Body of pancreas (tissue), 4 donors: ENCODE measurements around the gene SCN3A. TPM values are rescaled to one million over a fixed set of nuclear protein-coding genes. Genes with fewer than 3 reads are reported as not detected.

Source experiments
- ATAC-seq: fragments of 150-250 bp; one replicate; pipeline ENCODE4 v1.9.1; 2016
- DNase-seq, 4 donors: peaks; one replicate each; pipeline ENCODE4 v3.0.0-alpha.2; 2019
- H3K27ac ChIP-seq, 4 donors: fragments of 200-600 bp; sonication (generic); 1 replicate in 3 of 4; 2 replicates in 1 of 4; pipeline versions ENCODE4 v1.5.1 to v1.6.1; 2016 to 2019; ENCODE audit warnings: mild to moderate bottlenecking in 1 of 4, mixed read lengths in 1 of 4, moderate library complexity in 1 of 4
- H3K27me3 ChIP-seq, 2 donors: fragments of 200-600 bp; sonication (generic); one replicate each; pipeline ENCODE4 v1.6.0; 2016; ENCODE audit warnings: mild to moderate bottlenecking in 1 of 2
- H3K36me3 ChIP-seq, 2 donors: fragments of 200-600 bp; sonication (generic); replicated peaks in 1 of 2; 2 replicates each; pipeline ENCODE4 v1.5.1; 2016; ENCODE audit warnings: low read depth in 2 of 2; ENCODE audit not compliant: insufficient read depth in 1 of 2
- H3K4me1 ChIP-seq: fragments of 200-600 bp; sonication (generic); one replicate; pipeline ENCODE4 v1.6.0; 2016
- H3K4me3 ChIP-seq, 2 donors: fragments of 200-600 bp; sonication (generic); 1 replicate in 1 of 2; 2 replicates in 1 of 2; pipeline ENCODE4 v1.5.1; 2016 to 2019
- H3K9me3 ChIP-seq, 3 donors: fragments of 200-600 bp; sonication (generic); 1 replicate in 2 of 3; 2 replicates in 1 of 3; pipeline ENCODE4 v1.5.1; 2016
- CTCF ChIP-seq, 7 experiments: fragments of 450-650 bp in 4 of 7; fragments of 200-600 bp in 3 of 7; sonication (generic) in 3 of 7; IDR thresholded peaks; one replicate each; pipeline ENCODE4 v1.5.1; 2016 to 2019; ENCODE audit warnings: antibody characterized with exemption in 7 of 7
- POLR2A ChIP-seq, 3 donors: fragments of 450-650 bp; IDR thresholded peaks; one replicate each; pipeline ENCODE4 v1.6.1; 2016; ENCODE audit warnings: antibody characterized with exemption in 3 of 3, mild to moderate bottlenecking in 2 of 3
- WGBS, 2 donors: methylation state at CpG; one replicate each; pipeline ENCODE4 v1.1.5; 2017; 5-methylcytosine and 5-hydroxymethylcytosine counted together
- intact Hi-C: fragments of 100-400 bp; cut with DNase I; formaldehyde crosslinking; loops from one replicate; pipeline ENCODE4 v1.15.1; 2023
- total RNA-seq, 2 donors: library from RNA; depleted of rRNA; stranded (reverse); fragments of >200 nt; gene quantifications; one replicate each; pipeline ENCODE4 v1.1.0, GENCODE V29; 2016

The SCN3A gene
- total RNA-seq, 2 donors from 2014 or later: 0.33 to 0.52 TPM

GRCh38 chr2:165113414-165113813 lies 90.4 kb downstream of the SCN3A start:
- H3K36me3 ChIP-seq: no peaks in the 10 kb centered on the region
- H3K4me1 ChIP-seq: no peaks in the 10 kb centered on the region
- intact Hi-C loops: no loop called here
- TF ChIP-seq POLR2A (IDR thresholded peaks at IDR 0.05): no peak
- TF ChIP-seq CTCF (IDR thresholded peaks at IDR 0.05): no peak
- H3K4me3 ChIP-seq: no peak overlapping the region
- DNase-seq: no peak
- H3K27me3 ChIP-seq: no peaks in the 10 kb centered on the region
- no peaks in the 10 kb centered on the region for H3K9me3 ChIP-seq
- H3K27ac ChIP-seq: no peak overlapping the region
- WGBS, 2 donors: 48 to 50% methylated on average over 2 of the region's 2 CpGs
- ATAC-seq: no peak

- Histone ChIP-seq H3K27me3 (no peaks in the 10 kb centered on the region), H3K36me3 (no peaks in the 10 kb centered on the region), H3K27ac (no peak overlapping the region), H3K9me3 (no peaks in the 10 kb centered on the region), H3K4me3 (no peak overlapping the region), H3K4me1 (no peaks in the 10 kb centered on the region)
- TF ChIP-seq CTCF (IDR thresholded peaks at IDR 0.05) (no peak), POLR2A (IDR thresholded peaks at IDR 0.05) (no peak)
- 66 to 76% methylated on average over 2 of the region's 2 CpGs for WGBS, 2 donors
- intact Hi-C loops: no loop called here
- DNase-seq (no peak), ATAC-seq (no peak)
Measured at GRCh38 chr2:165112789-165113188, 91.1 kb downstream of the SCN3A start.

GRCh38 chr2:165112133-165112573 lies 91.7 kb downstream of the SCN3A start:
- no peak overlapping the region for H3K4me3 ChIP-seq
- no peaks in the 10 kb centered on the region for H3K36me3 ChIP-seq
- DNase-seq: no peak
- intact Hi-C loops: no loop called here
- no peaks in the 10 kb centered on the region for H3K9me3 ChIP-seq
- H3K27ac ChIP-seq: no peak overlapping the region
- TF ChIP-seq CTCF (IDR thresholded peaks at IDR 0.05) (no peak), POLR2A (IDR thresholded peaks at IDR 0.05) (no peak)
- WGBS, 2 donors: 34 to 58% methylated on average over 3 to 4 of the region's 4 CpGs
- H3K4me1 ChIP-seq: no peaks in the 10 kb centered on the region
- no peaks in the 10 kb centered on the region for H3K27me3 ChIP-seq
- no peak for ATAC-seq

DNA sequence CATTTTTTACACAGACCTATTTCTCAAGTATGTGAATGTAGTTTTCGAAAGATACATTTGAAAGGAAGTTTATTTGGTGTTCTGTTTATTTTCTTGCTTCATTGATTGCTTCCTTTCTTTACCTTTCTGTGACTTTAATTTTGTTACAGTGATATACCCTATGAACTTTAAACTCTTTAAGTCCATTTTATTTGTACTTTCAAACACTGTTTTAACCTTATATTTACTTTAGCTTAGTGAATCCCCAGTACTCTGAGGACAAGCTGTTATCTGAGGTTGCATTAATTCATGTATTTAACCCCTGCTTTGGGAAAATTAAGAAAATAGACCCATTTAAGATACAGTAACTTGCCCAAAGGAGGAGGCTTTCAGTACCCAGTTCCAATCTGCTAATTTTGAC lies 93.5 kb downstream of the SCN3A start:
- TF ChIP-seq CTCF (IDR thresholded peaks at IDR 0.05) (no peak), POLR2A (IDR thresholded peaks at IDR 0.05) (no peak)
- no peaks in the 10 kb centered on the region for H3K36me3 ChIP-seq
- no peaks in the 10 kb centered on the region for H3K4me1 ChIP-seq
- no peak overlapping the region for H3K27ac ChIP-seq
- no peaks in the 10 kb centered on the region for H3K9me3 ChIP-seq
- H3K27me3 ChIP-seq: no peaks in the 10 kb centered on the region
- ATAC-seq (no peak), DNase-seq (no peak)
- intact Hi-C loops: no loop called here
- no peak overlapping the region for H3K4me3 ChIP-seq
- WGBS, 2 donors: 54 to 68% methylated on average over 1 of the region's 1 CpG

GRCh38 chr2:165109915-165110314 lies 93.9 kb downstream of the SCN3A start:
- 49 to 61% methylated on average over 5 of the region's 5 CpGs for WGBS, 2 donors
- Histone ChIP-seq H3K27ac (no peak overlapping the region), H3K36me3 (no peaks in the 10 kb centered on the region), H3K4me3 (no peak overlapping the region), H3K4me1 (no peaks in the 10 kb centered on the region), H3K27me3 (no peaks in the 10 kb centered on the region), H3K9me3 (no peaks in the 10 kb centered on the region)
- intact Hi-C loops: no loop called here
- ATAC-seq (no peak), DNase-seq (no peak)
- no peak for TF ChIP-seq CTCF (IDR thresholded peaks at IDR 0.05)
- no peak for TF ChIP-seq POLR2A (IDR thresholded peaks at IDR 0.05)
